Nucleus accumbens (tissue), 56 donors: ENCODE data around the gene PAK5.
"Not testable (repeated sequence)": the region's sequence is repeated elsewhere in the genome, so short reads cannot be mapped to it uniquely, and the experiment has no call there.

Source experiments
- DNase-seq, 56 donors: peaks; one replicate each; lab custom pipeline; 2025; lab: John Stamatoyannopoulos, UW

The PAK5 gene

GRCh38 chr20:9689041-9689440 is 149.8 kb downstream of the PAK5 start:
- peak in 18 of 56 donors; percentile 1 to 51 (median 12) for DNase-seq

- peak in 28 of 56 donors; percentile 1 to 65 (median 26) for DNase-seq
Observed at GRCh38 chr20:9686866-9687265, 152.0 kb downstream of the PAK5 start.

GRCh38 chr20:9686455-9686854 is 152.4 kb downstream of the PAK5 start:
- no peak for DNase-seq

- DNase-seq = no peak
Observed at GRCh38 chr20:9686001-9686400, 152.9 kb downstream of the PAK5 start.

- no peak for DNase-seq
Observed at GRCh38 chr20:9685011-9685410, 153.9 kb downstream of the PAK5 start.

- DNase-seq = no peak
Observed at GRCh38 chr20:9677100-9677623, 161.7 kb downstream of the PAK5 start.

- DNase-seq = no peak
Observed at GRCh38 chr20:9672981-9673380, 165.9 kb downstream of the PAK5 start.

GRCh38 chr20:9672027-9672426 is 166.8 kb downstream of the PAK5 start:
- no peak for DNase-seq

GRCh38 chr20:9668381-9668780 is 170.5 kb downstream of the PAK5 start:
- DNase-seq = no peak

- DNase-seq = no peak
Observed at GRCh38 chr20:9663423-9663822, 175.5 kb downstream of the PAK5 start.

- DNase-seq = no peak
Observed at GRCh38 chr20:9660236-9660868, 178.5 kb downstream of the PAK5 start.

GRCh38 chr20:9647741-9648140 is 191.1 kb downstream of the PAK5 start:
- DNase-seq = no peak

- DNase-seq = no peak
Observed at GRCh38 chr20:9646375-9646774, 192.5 kb downstream of the PAK5 start.

GRCh38 chr20:9642882-9643281 is 196.0 kb downstream of the PAK5 start:
- no peak for DNase-seq

- DNase-seq = not testable (repeated sequence)
Observed at GRCh38 chr20:9641499-9642000, 197.3 kb downstream of the PAK5 start.

- no peak for DNase-seq
Observed at GRCh38 chr20:9637889-9638288, 201.0 kb downstream of the PAK5 start.

GRCh38 chr20:9635750-9636149 is 203.1 kb downstream of the PAK5 start:
- no peak for DNase-seq

- no peak for DNase-seq
Observed at GRCh38 chr20:9634327-9634726, 204.5 kb downstream of the PAK5 start.

- no peak for DNase-seq
Observed at GRCh38 chr20:9632991-9633390, 205.9 kb downstream of the PAK5 start.

- DNase-seq = no peak
Observed at GRCh38 chr20:9632265-9632664, 206.6 kb downstream of the PAK5 start.

- DNase-seq = no peak
Observed at GRCh38 chr20:9630554-9630953, 208.3 kb downstream of the PAK5 start.

GRCh38 chr20:9629831-9630230 is 209.0 kb downstream of the PAK5 start:
- no peak for DNase-seq

GRCh38 chr20:9628589-9628988 is 210.3 kb downstream of the PAK5 start:
- DNase-seq = no peak
